C4-2B (cell line): ENCODE data around the gene PIAS3.

Experiments used
- H3K27ac ChIP-seq: fragments of 450-650 bp; 2 replicates; pipeline ENCODE4 v1.5.1; 2017
- ZFX ChIP-seq: fragments of 450-650 bp; IDR thresholded peaks from 2 replicates; pipeline ENCODE4 v1.6.1; 2017
- TF ChIP-seq, protein P1 (sequence below): fragments of 450-650 bp; conservative IDR thresholded peaks from 2 replicates; pipeline ENCODE4 v1.5.1; 2017; ENCODE audit warnings: mild to moderate bottlenecking

Gene PIAS3

DNA sequence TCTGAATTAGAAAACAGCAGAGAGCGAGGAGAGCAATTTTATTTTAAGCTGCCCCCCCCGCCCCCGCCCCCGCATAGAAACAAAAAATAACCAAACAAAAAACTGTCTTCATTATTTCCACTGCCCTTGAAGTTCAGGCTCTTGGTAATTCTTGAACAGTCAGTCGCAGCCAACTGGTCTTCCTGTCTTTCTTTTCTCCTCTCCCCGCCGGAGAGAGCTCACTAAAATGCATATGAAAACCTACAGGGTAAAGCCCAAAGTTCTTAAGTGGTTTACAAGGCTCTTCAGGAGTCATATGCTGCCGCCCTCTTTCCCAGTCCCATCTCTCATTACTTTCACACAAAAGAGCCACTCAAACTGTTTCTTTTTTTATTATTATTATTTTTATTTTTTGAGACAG, 27.9 kb upstream of the PIAS3 start:
- no peak overlapping the region for H3K27ac ChIP-seq
- TF ChIP-seq, protein P1, sequence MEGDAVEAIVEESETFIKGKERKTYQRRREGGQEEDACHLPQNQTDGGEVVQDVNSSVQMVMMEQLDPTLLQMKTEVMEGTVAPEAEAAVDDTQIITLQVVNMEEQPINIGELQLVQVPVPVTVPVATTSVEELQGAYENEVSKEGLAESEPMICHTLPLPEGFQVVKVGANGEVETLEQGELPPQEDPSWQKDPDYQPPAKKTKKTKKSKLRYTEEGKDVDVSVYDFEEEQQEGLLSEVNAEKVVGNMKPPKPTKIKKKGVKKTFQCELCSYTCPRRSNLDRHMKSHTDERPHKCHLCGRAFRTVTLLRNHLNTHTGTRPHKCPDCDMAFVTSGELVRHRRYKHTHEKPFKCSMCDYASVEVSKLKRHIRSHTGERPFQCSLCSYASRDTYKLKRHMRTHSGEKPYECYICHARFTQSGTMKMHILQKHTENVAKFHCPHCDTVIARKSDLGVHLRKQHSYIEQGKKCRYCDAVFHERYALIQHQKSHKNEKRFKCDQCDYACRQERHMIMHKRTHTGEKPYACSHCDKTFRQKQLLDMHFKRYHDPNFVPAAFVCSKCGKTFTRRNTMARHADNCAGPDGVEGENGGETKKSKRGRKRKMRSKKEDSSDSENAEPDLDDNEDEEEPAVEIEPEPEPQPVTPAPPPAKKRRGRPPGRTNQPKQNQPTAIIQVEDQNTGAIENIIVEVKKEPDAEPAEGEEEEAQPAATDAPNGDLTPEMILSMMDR: no peak
- TF ChIP-seq ZFX: no peak

DNA sequence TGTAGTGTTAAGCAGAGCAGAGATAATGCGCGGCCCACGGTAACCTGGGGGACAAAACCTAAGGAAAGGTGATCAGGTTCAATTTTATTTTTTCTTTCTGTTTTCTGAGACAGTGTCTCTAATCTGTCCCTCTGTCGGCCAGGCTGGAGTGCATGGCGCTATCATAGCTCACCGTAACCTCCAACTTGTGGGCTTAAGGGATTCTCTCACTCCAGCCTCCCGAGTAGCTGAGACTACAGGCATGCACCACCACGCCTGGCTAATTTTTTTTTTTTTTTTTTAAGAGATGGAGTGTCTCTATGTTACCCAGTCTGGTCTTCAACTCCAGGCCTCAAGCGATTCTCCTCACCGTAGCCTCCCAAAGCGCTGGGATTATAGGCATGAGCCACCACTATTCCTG, 27.5 kb upstream of the PIAS3 start:
- H3K27ac ChIP-seq: no peak overlapping the region
- TF ChIP-seq, protein P1: no peak
- no peak for TF ChIP-seq ZFX

DNA sequence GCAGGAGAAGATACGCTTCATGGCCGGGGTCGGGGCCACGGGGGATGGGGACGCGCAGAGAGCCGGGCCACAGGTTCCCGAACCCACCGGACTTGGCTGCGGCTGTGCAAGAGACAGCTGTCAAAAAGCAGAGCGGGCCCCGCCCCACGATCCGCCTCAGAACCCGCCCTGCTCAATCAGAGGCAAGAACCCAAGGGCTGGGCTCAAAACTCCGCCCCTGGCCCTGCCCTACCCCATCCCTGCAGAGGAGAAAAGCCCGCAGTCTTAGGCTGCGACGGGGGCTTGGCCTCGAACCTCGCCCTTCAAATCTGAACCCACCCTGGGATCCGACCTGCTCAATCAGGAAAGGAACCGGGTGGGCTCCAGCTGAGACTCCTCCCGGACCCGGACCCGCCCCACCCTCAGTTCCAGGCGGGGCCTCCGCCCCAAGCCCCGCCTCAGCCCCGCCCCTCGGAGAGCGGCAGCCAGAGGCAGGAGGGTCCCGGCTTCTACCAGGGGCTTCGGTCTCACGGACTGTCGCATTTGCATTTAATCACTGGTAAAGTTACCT, 26.9 kb upstream of the PIAS3 start, which contains the start of gene ANKRD35:
Gene ANKRD35 (minus strand): TSS at position 129 of the 550 bp plus-strand sequence. CDS start 108 bp downstream, at position 21.
- TF ChIP-seq ZFX: no peak
- TF ChIP-seq, protein P1: no peak
- H3K27ac ChIP-seq: no peak within 1 kb of the TSS

DNA sequence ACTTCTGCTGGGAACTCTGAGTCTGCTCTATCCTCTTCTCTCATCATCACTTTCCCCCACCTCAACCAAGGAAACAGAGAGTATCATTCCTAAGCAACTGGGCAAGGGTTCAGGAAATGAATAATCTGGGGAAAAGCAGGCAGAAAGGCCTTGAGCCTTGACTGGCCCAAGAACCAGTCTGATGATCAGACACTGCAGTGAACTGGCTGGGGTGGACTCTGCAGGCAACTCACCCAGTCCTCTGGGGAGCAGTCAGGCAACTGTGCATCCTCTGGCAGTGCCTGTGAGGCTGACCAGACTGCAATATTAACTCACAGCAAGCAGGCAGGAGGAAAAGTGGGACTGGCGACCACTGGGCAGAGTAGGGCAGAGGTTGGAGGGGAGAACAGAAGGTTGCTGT, 25.8 kb upstream of the PIAS3 start:
- TF ChIP-seq, protein P1: no peak
- TF ChIP-seq ZFX: no peak
- no peak overlapping the region for H3K27ac ChIP-seq

DNA sequence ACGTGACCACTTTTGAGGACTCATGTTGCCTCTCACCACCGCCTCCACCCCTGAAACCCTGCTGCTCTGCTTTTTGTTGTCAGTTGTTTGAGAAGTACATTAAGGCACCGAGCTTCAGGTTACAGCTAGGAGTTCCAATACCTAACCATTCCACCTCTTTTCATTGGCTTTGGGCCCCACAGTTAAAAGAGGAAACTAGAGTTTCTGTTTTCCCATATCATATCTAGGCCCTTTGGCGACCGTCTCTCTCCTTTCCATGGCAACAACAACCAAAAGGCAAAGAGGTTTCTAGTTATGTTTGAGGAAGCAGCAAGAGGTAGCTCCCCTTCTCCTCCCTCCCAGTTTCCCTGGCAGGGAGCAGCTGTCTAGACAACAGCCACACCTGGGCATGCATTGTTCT, 20.9 kb upstream of the PIAS3 start:
- no peak overlapping the region for H3K27ac ChIP-seq
- TF ChIP-seq ZFX: no peak
- TF ChIP-seq, protein P1: no peak

DNA sequence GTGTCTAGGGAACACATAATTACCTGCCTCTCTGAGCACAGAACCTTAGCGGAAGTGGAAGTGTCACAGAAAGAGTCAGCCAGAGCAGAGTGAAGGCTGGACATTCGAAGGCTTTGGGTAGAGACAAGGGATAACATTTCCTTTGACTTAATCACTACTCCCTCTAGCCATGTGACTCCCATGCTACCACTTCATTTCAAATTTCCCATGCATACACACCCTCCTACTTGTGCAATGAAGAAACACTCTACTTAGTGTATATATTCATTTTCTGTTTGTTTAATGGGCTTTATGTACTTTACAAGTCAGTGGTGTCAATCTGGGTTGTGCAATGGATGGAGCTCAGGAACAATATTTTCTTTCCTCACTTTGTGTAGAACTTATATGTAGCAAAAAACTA, 19.8 kb upstream of the PIAS3 start:
- no peak for TF ChIP-seq ZFX
- TF ChIP-seq, protein P1: no peak
- no peak overlapping the region for H3K27ac ChIP-seq

DNA sequence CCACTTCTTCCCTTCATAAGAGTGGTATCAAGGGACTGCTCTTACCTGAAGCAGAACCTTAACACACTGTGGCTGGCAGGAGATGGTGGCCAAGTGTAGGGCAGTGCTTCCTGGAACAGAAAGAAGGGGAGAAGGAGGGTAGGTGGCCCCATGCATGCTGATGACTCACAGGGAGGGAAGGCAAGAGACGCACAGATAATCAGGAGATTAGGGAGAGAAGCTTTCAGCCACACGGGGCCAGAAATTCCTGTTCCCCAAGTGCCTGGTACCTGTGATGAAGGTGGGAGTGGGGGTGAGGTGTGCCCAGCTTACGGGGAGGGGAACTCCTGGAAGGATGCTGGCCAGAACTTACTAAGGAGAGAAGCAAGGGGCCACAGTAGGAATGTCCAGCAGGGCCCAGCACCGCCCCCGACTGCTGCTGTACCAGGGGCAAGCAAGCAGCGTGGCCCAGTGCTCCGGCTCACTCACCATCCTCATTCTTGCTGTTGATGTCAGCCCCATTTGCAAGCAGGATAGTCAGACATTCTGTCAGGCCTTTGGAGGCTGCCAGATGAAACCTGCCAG, 19.1 kb upstream of the PIAS3 start:
- TF ChIP-seq, protein P1: no peak
- no peak for TF ChIP-seq ZFX
- no peak overlapping the region for H3K27ac ChIP-seq
